ENCODE data around the gene SMAD2.
A peak's percentile ranks its signal among the peaks of the same experiment; 100 is the strongest.

SMAD2 gene

GRCh38 chr18:47895565-47896250 lies 34.8 kb downstream of the SMAD2 start:
- no peak for DNase-seq

DNA sequence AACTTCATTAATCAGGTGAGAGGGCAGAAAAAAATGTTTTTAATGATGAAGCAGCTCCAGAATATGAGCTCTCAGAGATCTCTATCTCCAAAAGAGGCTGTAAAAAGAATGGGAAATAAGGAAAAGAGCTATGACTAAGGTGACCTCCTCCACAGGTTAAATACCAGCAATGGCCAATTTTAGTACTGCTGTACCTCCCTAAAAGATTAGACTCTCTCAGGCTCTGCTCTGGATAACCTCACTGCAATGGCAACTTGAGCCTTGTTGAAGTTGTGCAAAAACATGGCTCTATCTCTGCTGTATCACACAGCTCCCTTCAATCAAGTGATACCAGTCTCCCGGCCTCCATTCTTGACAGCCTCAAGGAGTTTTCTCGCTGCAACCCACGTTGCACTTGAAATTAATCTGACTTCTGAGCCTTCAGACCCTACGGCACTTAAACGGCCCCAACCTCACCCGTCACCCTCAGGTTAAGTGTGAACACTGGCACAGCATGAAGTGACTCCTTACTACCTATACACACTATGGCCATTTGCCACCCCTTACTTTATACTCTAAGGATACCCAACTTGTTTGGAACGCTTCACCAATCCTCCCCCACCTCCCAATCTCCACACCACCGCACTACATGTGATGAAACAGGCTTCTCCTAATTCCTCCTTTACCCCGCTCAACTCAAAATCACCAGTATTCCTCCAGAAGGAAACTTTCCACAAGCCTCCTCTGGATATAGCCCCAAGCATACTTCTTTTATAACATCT lies 36.3 kb downstream of the SMAD2 start:
- DNase-seq, result no peak

DNA sequence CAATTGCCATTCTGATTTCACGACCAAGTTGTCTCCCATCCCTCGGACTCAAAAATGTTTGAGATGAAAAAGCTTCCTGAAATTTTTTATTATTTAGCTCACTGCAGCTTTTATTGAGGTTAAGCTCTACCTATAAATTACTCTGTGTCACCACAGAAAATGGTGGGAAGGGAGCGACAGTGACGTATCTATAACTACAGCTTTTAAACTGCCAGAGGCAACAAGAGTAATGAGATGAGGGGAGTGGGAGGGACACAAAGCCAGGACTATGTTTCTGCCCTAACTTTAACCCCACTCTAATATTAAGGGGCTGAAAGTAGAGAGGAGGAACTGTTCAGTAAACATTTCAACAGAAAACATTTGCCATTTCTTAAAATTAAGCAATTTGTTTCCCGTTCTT lies 37.4 kb downstream of the SMAD2 start:
- no peak for DNase-seq

DNA sequence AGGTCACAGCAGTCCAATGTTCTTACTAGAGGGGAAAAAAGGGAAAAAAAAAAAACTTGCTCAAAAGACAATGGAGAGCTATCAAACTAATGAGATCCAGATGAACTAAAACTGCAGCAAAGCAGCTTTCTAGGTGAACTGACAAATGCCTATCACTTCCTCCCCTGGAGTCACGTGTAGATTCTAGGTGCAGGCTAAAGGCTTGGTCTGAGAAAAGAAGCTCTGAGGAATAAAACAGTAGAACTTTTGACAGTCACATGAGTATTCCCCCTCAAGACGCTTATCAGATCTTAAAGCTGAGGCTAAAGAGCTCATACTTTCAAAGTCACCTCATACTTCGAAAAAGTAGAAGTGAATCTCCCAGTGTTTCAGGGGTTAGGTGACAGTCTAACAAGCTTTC lies 42.3 kb downstream of the SMAD2 start:
- DNase-seq, result no peak

DNA sequence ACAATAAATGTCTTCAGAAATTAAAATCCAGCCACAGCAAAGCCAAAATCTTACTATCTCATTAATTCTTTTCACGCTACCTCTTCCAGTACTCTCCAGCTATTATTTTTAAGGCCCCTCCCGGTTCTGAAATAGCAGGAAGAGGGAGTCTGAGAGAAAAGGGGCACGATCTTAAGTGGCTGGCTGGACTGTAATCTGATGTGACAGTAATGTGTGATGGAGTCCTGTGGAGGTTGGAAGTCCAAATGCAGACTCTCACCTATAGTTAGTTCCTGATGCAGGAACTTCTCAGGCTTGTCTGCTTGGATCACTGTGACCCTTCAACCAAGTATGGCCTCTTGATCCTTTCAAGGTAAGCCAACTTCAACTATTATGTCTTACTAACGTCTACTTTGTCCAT lies 43.2 kb downstream of the SMAD2 start:
- no peak for DNase-seq

DNA sequence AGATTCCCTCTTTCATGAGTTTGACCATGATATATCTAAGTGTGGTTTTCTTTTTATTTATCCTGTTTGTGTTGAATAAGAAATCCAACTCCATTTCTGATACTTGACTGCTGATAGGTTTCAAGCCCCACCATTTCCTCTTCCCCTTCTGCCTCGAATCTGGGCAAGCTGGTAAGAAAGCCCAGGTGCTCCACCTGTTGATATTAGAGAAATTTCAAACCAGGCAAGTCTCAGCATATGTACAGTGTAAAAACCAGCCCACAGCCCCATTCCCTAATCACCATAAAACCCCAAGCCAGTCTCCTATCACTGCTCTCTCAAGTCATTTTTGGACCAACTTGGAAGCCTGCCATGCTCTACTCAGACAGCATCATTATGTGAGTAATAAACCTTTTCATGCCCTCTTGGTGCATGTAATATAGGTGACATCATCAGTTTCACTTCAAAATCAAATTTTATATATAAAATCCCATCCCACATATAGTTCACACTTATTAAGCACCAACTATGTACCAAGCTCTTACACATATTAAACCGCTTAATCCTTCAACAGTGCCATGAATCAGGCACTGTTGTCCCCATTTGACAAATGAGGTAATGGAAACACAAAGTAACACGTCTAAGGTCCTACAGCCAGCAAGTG lies 46.6 kb downstream of the SMAD2 start:
- DNase-seq, result peak in 1 of 2 experiments; percentile 44

DNA sequence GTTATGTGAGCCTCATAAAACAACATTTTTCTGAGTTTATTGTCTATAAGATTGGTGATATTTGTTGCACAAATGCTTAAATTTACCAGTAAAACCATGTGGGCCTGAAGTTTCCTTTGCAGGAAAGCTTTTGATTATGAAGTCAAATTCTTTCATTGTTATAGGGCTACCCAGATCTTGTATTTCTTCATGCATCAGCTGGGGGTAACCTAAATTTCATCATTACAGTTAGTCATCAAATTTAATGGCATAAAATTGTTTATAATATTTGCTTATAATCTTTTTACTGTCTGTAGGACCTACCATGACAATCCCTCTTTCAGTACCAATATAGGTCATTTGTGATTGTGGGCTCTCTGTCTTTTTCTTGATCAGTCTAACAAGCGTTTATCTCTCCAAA lies 47.8 kb downstream of the SMAD2 start:
- DNase-seq, result no peak

DNA sequence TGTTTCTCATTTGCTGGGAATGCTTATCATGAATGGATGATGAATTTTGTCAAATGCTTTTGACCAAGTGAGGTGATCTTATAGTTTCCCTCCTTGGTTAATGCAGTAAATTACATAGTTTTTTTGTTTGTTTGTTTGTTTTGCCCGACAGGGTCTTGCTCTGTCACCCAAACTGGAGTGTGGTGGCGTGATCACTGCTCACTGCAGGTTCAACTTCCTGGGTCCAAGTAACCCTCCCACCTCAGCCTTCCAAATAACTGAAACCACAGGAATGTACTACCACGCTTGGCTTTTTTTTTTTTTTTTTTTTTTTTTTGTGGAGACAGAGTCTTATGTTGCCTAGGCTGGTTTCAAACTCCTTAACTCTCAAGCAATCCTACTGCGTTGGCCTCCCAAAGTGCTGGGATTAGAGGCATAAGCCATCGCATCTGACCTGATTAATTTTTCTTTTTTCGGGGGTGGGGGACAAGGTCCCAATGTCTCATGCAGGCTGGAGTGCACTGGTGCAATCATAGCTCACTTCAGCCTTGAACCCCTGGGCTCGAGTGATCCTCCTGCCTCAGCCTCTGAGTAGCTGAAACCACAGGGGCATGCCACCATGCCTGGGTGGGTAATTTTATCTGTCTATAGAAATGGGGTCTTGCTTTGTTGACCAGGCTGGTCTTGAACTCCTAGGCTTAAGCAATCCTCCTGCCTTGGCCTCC lies 48.6 kb downstream of the SMAD2 start:
- no peak for DNase-seq

DNA sequence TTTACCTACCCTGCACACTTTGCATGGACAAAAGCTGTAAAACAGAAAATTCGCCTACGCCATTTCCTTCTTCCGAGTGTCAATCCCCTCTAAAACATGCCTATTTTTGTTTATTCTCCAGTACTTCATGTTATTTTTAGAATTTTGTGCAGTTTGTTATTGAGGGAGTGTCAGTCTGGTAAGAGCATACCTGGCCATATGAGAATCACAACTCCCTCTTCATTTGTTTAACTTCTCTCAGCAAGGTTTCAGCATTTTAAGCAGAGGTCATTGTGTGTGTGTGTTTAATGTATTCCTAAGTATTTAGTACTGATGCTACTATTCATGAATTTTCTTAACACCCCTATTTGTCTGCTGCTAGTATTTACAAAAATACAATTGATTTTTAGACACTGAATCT lies 49.4 kb downstream of the SMAD2 start:
- DNase-seq, result no peak

DNA sequence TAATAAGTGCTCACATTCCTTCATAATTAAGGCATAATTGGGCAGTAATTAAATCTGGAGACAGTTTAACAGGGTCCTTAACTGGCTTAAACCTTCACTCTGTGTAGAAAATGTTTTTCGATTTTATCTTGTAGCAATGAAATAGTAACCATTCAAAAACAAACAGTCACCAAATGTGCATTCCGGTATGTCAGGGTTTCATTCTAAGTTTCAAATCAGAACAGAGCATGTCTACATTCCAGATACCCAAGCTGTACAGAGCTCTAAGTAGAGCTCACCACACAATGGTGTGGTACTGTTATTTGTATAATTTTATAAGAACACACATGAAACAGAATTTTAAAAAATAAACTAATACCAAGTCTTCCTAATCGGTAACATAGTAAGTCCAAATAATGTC lies 52.6 kb downstream of the SMAD2 start:
- DNase-seq, result no peak

- no peak for DNase-seq
Observed at GRCh38 chr18:47876813-47877212, 53.6 kb downstream of the SMAD2 start.

GRCh38 chr18:47873625-47874024 lies 56.8 kb downstream of the SMAD2 start:
- no peak for DNase-seq

GRCh38 chr18:47872426-47872825 lies 58.0 kb downstream of the SMAD2 start:
- DNase-seq, result no peak

GRCh38 chr18:47871288-47871687 lies 59.2 kb downstream of the SMAD2 start:
- DNase-seq, result no peak

DNA sequence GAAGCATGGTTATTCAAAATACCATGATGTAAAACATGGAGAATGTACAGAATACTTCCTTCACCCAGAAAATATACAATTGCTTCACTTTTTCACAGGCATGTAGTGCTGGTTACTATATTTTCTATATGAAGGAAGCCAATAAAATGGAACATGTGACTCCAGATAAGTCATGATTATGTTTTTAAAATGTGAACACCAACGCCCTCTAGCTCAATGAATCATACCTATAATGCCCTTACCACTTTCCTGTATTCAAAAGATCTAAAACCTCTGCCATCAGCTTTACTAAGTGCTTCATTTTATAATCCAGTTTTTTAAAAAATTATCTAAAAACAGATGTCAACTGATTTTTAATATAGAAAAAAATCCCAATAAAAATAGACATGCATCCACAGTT lies 59.9 kb downstream of the SMAD2 start:
- no peak for DNase-seq

- DNase-seq, result no peak
Observed at GRCh38 chr18:47868744-47869143, 61.7 kb downstream of the SMAD2 start.

GRCh38 chr18:47865183-47865582 lies 65.3 kb downstream of the SMAD2 start:
- DNase-seq, result no peak

- no peak for DNase-seq
Observed at GRCh38 chr18:47863041-47863440, 67.4 kb downstream of the SMAD2 start.

GRCh38 chr18:47858607-47859006 lies 71.9 kb downstream of the SMAD2 start:
- DNase-seq, result no peak

DNA sequence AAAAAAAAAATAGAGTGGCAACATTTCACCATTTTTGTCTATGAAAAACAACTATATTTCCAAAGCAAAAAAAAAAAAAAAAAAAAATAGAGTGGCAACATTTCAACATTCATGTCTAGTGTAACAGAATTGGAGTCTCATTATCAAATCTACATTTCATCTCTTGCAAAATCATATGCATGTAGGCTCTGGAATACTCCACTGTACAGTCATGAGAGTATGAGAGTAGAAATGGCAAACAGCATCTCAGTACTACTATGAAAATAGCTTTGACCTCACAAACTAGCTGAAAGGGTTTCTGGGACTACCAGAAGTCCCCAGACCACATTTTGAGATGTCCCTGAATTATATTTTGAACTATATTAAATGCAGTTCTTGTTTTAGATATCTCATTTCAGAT lies 82.8 kb downstream of the SMAD2 start:
- no peak for DNase-seq

DNA sequence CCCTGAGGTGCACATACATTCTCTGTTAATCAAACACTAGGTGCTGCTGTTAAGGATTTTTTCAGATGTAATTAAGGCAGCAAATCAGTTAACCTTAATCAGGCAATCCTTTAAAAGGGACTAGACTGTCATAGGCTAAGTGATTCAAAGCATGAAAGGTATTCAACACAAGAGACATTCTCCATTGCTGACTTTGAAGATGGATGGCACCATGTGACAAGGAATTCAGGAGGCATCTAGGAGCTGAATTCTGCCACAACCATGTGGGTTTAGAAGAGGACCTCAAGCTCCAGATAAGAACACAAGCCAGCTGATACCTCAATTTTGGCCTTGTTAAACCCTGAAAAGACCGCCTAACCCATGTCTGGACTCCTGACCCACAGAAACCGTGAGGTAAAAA lies 84.0 kb downstream of the SMAD2 start:
- DNase-seq, result no peak

DNA sequence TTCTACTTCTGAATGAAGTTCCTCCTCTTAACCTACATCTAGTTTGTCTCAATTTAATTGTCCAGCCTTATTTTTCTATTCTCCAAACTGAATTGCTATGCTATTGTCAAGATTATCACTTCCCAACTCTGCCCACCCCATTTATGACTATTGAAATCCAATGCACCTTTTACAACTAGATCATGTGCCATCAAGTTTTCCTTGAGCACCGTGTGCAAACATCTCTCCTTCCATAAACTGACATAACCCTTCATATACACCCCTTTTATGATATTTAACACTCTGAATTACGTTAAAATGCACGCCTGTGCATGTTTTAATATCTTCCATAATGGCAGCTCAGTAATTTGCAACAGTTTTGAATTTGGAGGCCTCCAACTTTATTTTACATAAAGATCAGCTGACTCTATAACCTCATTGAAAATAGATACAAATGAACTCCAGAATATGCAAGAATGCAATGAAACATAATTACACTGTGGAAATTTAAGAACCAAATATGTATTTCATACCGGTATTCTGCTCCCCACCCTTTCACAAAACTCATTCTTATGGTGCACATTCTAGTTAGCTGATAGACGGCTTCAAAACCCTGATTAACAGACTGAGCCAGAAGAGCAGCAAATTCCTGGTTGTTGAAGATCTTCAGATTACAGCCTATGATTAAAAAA lies 85.5 kb downstream of the SMAD2 start:
- DNase-seq, result no peak

DNA sequence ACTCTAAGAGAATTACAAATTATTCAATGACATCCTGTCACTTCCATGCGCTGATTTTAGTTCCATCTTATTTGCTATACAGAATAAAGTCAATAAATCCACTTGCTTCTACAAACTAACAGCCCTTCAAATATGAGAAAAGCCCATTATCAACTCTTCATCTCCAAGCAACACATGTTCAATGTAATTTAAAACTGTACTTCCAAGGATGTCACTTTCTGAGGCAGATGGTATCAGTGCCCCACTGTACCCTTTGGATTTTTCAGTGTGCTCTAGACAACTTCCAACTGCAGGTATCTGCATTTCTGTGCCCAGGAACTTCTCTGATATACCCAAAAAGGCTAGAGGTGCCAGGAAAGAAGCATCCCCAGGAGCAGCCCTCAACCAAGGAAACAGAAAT lies 87.6 kb downstream of the SMAD2 start:
- no peak for DNase-seq

Data from activated T-cell treated with anti-CD3 and anti-CD28 coated beads, Interleukin-2, amount 50 U/mL, for 48 hours (primary cell).